Fibroblast of the aortic adventitia (primary cell): Measurements from ENCODE around the gene CPA3. TPM values are rescaled to one million over a fixed set of nuclear protein-coding genes. Genes with fewer than 3 reads are reported as not detected.

Experiments
- DNase-seq: peaks from one replicate; pipeline ENCODE4 v3.0.0-alpha.2; 2010; ENCODE audit warnings: low read depth
- H3K4me3 ChIP-seq: 2 replicates; pipeline ENCODE4 v1.5.1; 2011; ENCODE audit warnings: low read depth, mild to moderate bottlenecking, control low read depth, low read length, moderate library complexity
- total RNA-seq: library from RNA; depleted of rRNA; stranded (reverse); fragments of >200 nt; gene quantifications from 2 replicates; pipeline ENCODE4 v1.2.3, GENCODE V29; 2012; ENCODE audit warnings: low replicate concordance
- TF ChIP-seq, protein P1 (sequence below): IDR thresholded peaks from 2 replicates; pipeline ENCODE4 v1.5.1; 2011; ENCODE audit warnings: mild to moderate bottlenecking, low read length, control low read depth, inconsistent platforms; ENCODE audit not compliant: insufficient read depth

Gene CPA3, protein sequence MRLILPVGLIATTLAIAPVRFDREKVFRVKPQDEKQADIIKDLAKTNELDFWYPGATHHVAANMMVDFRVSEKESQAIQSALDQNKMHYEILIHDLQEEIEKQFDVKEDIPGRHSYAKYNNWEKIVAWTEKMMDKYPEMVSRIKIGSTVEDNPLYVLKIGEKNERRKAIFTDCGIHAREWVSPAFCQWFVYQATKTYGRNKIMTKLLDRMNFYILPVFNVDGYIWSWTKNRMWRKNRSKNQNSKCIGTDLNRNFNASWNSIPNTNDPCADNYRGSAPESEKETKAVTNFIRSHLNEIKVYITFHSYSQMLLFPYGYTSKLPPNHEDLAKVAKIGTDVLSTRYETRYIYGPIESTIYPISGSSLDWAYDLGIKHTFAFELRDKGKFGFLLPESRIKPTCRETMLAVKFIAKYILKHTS
- total RNA-seq, result 0.18 and 1.6 TPM in 2 replicates

- TF ChIP-seq, protein P1, sequence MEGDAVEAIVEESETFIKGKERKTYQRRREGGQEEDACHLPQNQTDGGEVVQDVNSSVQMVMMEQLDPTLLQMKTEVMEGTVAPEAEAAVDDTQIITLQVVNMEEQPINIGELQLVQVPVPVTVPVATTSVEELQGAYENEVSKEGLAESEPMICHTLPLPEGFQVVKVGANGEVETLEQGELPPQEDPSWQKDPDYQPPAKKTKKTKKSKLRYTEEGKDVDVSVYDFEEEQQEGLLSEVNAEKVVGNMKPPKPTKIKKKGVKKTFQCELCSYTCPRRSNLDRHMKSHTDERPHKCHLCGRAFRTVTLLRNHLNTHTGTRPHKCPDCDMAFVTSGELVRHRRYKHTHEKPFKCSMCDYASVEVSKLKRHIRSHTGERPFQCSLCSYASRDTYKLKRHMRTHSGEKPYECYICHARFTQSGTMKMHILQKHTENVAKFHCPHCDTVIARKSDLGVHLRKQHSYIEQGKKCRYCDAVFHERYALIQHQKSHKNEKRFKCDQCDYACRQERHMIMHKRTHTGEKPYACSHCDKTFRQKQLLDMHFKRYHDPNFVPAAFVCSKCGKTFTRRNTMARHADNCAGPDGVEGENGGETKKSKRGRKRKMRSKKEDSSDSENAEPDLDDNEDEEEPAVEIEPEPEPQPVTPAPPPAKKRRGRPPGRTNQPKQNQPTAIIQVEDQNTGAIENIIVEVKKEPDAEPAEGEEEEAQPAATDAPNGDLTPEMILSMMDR, result no peak
- no peak for DNase-seq
Measured at GRCh38 chr3:148865049-148865448, at the start of gene CPA3. Gene CPA3, plus strand, starts transcription at chr3:148865296. Its CDS starts 12 bp downstream, at chr3:148865308.

GRCh38 chr3:148815316-148816110 is 49.6 kb upstream of the CPA3 start:
- H3K4me3 ChIP-seq, result no peak overlapping the region
- DNase-seq, result no peak
- TF ChIP-seq, protein P1, result no peak

More at GRCh38 chr3:148865049-148865448, at the start of gene CPA3:
- H3K4me3 ChIP-seq, result no peak within 1 kb of the TSS

- TF ChIP-seq, protein P1, result no peak
- DNase-seq, result no peak
- no peak overlapping the region for H3K4me3 ChIP-seq
Measured at GRCh38 chr3:148816427-148816826, 48.7 kb upstream of the CPA3 start.

- TF ChIP-seq, protein P1, result no peak
- no peak for DNase-seq
Measured at GRCh38 chr3:148816981-148817525, 48.0 kb upstream of the CPA3 start.

DNA sequence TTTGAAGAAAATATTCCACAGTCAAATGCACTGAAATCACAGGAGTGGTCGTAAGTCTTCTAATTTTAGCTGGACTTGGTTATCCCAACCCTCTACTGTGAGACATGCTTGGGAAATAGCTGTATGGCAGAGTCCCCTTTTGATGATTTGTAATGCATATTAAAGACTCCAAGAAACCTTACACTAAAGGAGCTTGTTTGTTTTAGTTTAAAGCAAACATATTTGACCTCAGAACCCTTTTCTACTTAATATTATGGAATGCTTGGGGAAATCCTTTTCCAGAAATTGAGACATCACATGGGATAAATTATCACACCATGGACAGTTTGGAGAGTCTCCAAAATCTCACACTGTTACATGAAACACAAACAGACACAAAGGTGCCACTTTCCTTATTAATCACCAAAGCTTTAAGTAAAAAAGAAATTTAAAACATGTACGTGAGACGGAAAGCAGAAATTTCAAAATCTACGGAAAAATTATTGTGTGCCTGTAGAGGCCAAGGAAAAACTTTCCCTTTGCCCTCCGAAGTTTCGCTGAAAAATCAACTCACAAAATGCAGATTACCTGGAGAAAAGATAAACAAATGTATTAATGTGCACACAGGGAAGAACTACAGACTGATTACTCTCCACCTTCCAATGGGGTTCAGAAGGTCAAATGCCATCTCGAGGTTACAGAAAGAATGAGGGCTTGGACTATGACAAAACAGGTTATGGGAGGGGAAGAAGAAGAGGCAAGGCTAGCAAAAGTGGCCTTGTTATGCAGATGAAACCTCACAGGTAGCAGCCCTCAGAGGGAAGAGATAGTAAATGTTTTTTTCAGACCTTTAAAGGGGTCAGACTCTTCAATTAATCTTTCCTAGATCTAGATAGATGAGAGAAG is 44.5 kb upstream of the CPA3 start:
- no peak overlapping the region for H3K4me3 ChIP-seq
- TF ChIP-seq, protein P1, result no peak
- DNase-seq, result no peak

More at GRCh38 chr3:148816981-148817525, 48.0 kb upstream of the CPA3 start:
- H3K4me3 ChIP-seq, result no peak overlapping the region

DNA sequence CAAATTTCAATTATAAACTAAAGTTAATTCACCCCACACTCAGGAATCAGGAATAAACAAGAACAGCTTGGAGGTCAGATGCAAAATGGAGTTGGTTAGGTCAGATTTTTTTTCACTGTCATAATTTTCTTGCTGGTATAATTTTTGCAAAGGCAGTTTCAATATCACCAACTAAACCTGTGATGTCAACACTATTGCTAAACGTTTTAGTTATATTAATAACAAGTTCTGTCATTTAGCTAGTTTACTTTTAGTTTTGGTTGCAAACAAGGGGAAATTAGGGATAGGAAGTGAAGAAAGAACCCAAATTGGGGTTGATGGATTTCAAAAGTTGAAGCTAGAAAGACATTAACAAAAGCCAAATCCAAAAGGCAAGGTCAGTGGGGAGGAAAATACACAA is 42.1 kb upstream of the CPA3 start:
- no peak for DNase-seq
- TF ChIP-seq, protein P1, result no peak
- no peak overlapping the region for H3K4me3 ChIP-seq
